K562 (cell line): Measurements from ENCODE around the gene TPBGL. TPM values are rescaled to one million over a fixed set of nuclear protein-coding genes. Genes with fewer than 3 reads are reported as not detected.
A peak's percentile ranks its signal among the peaks of the same experiment; 100 is the strongest.

ENCODE experiments used
- ATAC-seq: fragments of 200-7000 bp; cut with Tn5 transposase; 3 replicates; pipeline ENCODE4 v1.9.1; 2020; ENCODE audit warnings: moderate library complexity
- BruUV-seq: library from RNA; stranded (reverse); fragments of 400-500 nt; replicated peaks from 2 replicates; lab custom pipeline; 2021; lab: Mats Ljungman, UMichigan
- CTCF ChIA-PET: fragments of 300-600 bp; formaldehyde crosslinking; extraction: SDS; loops from one replicate; lab custom pipeline; 2021; ENCODE audit warnings: low intra/inter-chr PET ratio; lab: Yijun Ruan, JAX
- POLR2A ChIA-PET: fragments of 300-600, 350-650 bp; sonication (Branson Sonifier 250); formaldehyde crosslinking; extraction: SDS; loops from one replicate; lab custom pipeline; 2021; ENCODE audit warnings: antibody characterized with exemption, inconsistent platforms; lab: Yijun Ruan, JAX
- DNase-seq, 4 experiments: peaks; one replicate each; pipeline versions ENCODE4 v3.0.0 to v3.0.0-alpha.2; 2011 to 2018; ENCODE audit warnings: low spot score in 3 of 4, mixed read lengths in 3 of 4; ENCODE audit errors: extremely low read depth in 1 of 4
- FAIRE-seq: peaks from 2 replicates; lab custom pipeline; 2011; peaks lifted over from hg19 to GRCh38; lab: Jason Lieb, UNC
- H2AFZ ChIP-seq: 2 replicates; pipeline ENCODE4 v1.6.0; 2011; ENCODE audit warnings: low read depth, low read length, control low read depth, inconsistent platforms
- H3K27ac ChIP-seq: fragments of 200-600 bp; 3 replicates; pipeline ENCODE4 v1.8.0; 2011; ENCODE audit warnings: low read depth, mild to moderate bottlenecking, control low read depth, inconsistent platforms, low read length, moderate library complexity, mixed read lengths; ENCODE audit errors: extremely low read depth
- H3K27me3 ChIP-seq, 2 experiments: fragments of 300-600 bp in 1 of 2; 2 replicates in 1 of 2; 3 replicates in 1 of 2; pipeline versions ENCODE4 v1.6.0 to v1.8.0; 2011; ENCODE audit warnings: inconsistent platforms in 2 of 2, low read length in 2 of 2, mild to moderate bottlenecking in 1 of 2, mixed read lengths in 1 of 2, moderate library complexity in 1 of 2; ENCODE audit not compliant: control insufficient read depth in 2 of 2, insufficient read depth in 2 of 2
- H3K36me3 ChIP-seq: fragments of 300-600 bp; 3 replicates; pipeline ENCODE4 v1.8.0; 2011; ENCODE audit warnings: mild to moderate bottlenecking, low read length, inconsistent platforms; ENCODE audit not compliant: control insufficient read depth, insufficient read depth
- H3K4me1 ChIP-seq, 2 experiments: fragments of 200-600 bp in 1 of 2; replicated peaks in 1 of 2; 2 replicates in 1 of 2; 3 replicates in 1 of 2; pipeline versions ENCODE4 v1.5.1 to v1.8.0; 2011; ENCODE audit warnings: inconsistent platforms in 2 of 2, low read length in 2 of 2, mild to moderate bottlenecking in 1 of 2, mixed read lengths in 1 of 2, moderate library complexity in 1 of 2; ENCODE audit not compliant: control insufficient read depth in 2 of 2, insufficient read depth in 2 of 2
- H3K4me2 ChIP-seq: 2 replicates; pipeline ENCODE4 v1.6.1; 2011; ENCODE audit warnings: low read length, control low read depth, inconsistent platforms, mixed read lengths; ENCODE audit not compliant: insufficient read depth
- H3K4me3 ChIP-seq: fragments of 200-600 bp; sonication (generic), shearing (Covaris generic); 2 replicates; pipeline ENCODE4 v1.5.1; 2016; ENCODE audit warnings: control low read depth, inconsistent platforms
- H3K79me2 ChIP-seq: fragments of 200-600 bp; 3 replicates; pipeline ENCODE4 v1.8.0; 2011; ENCODE audit warnings: low read length, inconsistent platforms; ENCODE audit not compliant: control insufficient read depth, insufficient read depth
- H3K9ac ChIP-seq, 2 experiments: 2 replicates each; pipeline versions ENCODE4 v1.6.0 to v1.6.1; 2011; ENCODE audit warnings: low read depth in 2 of 2, low read length in 2 of 2, control low read depth in 1 of 2, inconsistent platforms in 1 of 2, mild to moderate bottlenecking in 1 of 2, mixed read lengths in 1 of 2; ENCODE audit not compliant: insufficient read depth in 1 of 2
- H3K9me1 ChIP-seq: one replicate; pipeline ENCODE4 v1.6.0; 2011; ENCODE audit warnings: inconsistent platforms, mild to moderate bottlenecking, low read length, moderate library complexity; ENCODE audit not compliant: control insufficient read depth, insufficient read depth
- H3K9me3 ChIP-seq: replicated peaks from 2 replicates; pipeline ENCODE4 v1.5.1; 2011; ENCODE audit warnings: low read depth, low read length, inconsistent platforms; ENCODE audit not compliant: control insufficient read depth, insufficient read depth
- H4K20me1 ChIP-seq: replicated peaks from 2 replicates; pipeline ENCODE4 v1.6.1; 2011; ENCODE audit warnings: low read length, inconsistent platforms, mixed read lengths; ENCODE audit not compliant: control insufficient read depth, insufficient read depth
- CBX5 ChIP-seq: IDR thresholded peaks from 2 replicates; pipeline ENCODE4 v1.6.1; 2014; ENCODE audit warnings: low read depth, borderline replicate concordance
- DIDO1 ChIP-seq: fragments of 450-650 bp; IDR thresholded peaks from 2 replicates; pipeline ENCODE4 v1.6.1; 2016; ENCODE audit warnings: low read depth, missing biosample characterization, missing genetic modification characterization
- FOXK1 ChIP-seq: sonication (generic); formaldehyde crosslinking; IDR thresholded peaks from 2 replicates; pipeline ENCODE4 v1.8.0; 2022; ENCODE audit warnings: missing genetic modification reagents, mild to moderate bottlenecking, borderline replicate concordance
- L3MBTL2 ChIP-seq: fragments of 450-650 bp; IDR thresholded peaks from 2 replicates; pipeline ENCODE4 v1.6.1; 2016; ENCODE audit warnings: mild to moderate bottlenecking, moderate library complexity
- MAFF ChIP-seq: IDR thresholded peaks from 2 replicates; pipeline ENCODE4 v1.6.1; 2012; ENCODE audit warnings: low read length, improper control_type of control experiment
- MEF2A ChIP-seq: IDR thresholded peaks from 2 replicates; pipeline ENCODE4 v1.6.1; 2011; ENCODE audit warnings: low read depth, mild to moderate bottlenecking, low read length, moderate library complexity; ENCODE audit not compliant: control insufficient read depth
- MTF1 ChIP-seq: fragments of 250-450 bp; sonication (Bioruptor Pico); IDR thresholded peaks from 2 replicates; pipeline ENCODE4 v1.9.0; 2021; ENCODE audit warnings: moderate library complexity, mild to moderate bottlenecking, inconsistent platforms, borderline replicate concordance
- NCOA6 ChIP-seq: fragments of 450-650 bp; IDR thresholded peaks from 2 replicates; pipeline ENCODE4 v1.6.1; 2017; ENCODE audit warnings: mild to moderate bottlenecking
- NFE2 ChIP-seq: IDR thresholded peaks from 2 replicates; pipeline ENCODE4 v1.6.1; 2014; ENCODE audit warnings: antibody characterized with exemption, low read depth
- POLR3G ChIP-seq: IDR thresholded peaks from 2 replicates; pipeline ENCODE4 v1.6.1; 2011; ENCODE audit not compliant: insufficient read length, insufficient replicate concordance; ENCODE audit errors: extremely low read depth
- RFX1 ChIP-seq: fragments of 450-650 bp; IDR thresholded peaks from 2 replicates; pipeline ENCODE4 v1.6.1; 2016; ENCODE audit warnings: mild to moderate bottlenecking, moderate library complexity
- RNF2 ChIP-seq: sonication (generic); IDR thresholded peaks from 2 replicates; pipeline ENCODE4 v1.6.1; 2016
- ZNF165 ChIP-seq: fragments of 250-450 bp; sonication (Bioruptor Pico); IDR thresholded peaks from 2 replicates; pipeline ENCODE4 v1.4.0; 2020; ENCODE audit warnings: borderline replicate concordance
- ZNF586 ChIP-seq: fragments of 450-650 bp; formaldehyde crosslinking; conservative IDR thresholded peaks from 2 replicates; pipeline ENCODE4 v1.4.0; 2020; ENCODE audit warnings: mild to moderate bottlenecking, moderate library complexity
- ZNF699 ChIP-seq: fragments of 250-450 bp; sonication (Bioruptor Pico); IDR thresholded peaks from 2 replicates; pipeline ENCODE4 v1.8.0; 2021; ENCODE audit warnings: mild to moderate bottlenecking, moderate library complexity; ENCODE audit not compliant: insufficient replicate concordance
- ZNF707 ChIP-seq: fragments of 250-450 bp; sonication (Bioruptor Pico); conservative IDR thresholded peaks from 2 replicates; pipeline ENCODE4 v1.8.0; 2022; ENCODE audit warnings: inconsistent platforms, mild to moderate bottlenecking, moderate library complexity
- WGBS: fragments of 100-300 bp; shearing (Covaris generic); methylation state at CpG from one replicate; pipeline ENCODE4 v1.1.6; 2016; ENCODE audit warnings: low coverage, mixed read lengths; ENCODE audit not compliant: insufficient coverage; ENCODE audit errors: missing lambda C conversion rate; 5-methylcytosine and 5-hydroxymethylcytosine counted together
- in situ Hi-C: fragments of 300-500 bp; cut with MboI; formaldehyde crosslinking; loops from 4 replicates; pipeline ENCODE4 v1.15.0; 2018; ENCODE audit warnings: inconsistent platforms, mixed read lengths
- intact Hi-C: fragments of 100-400 bp; cut with micrococcal nuclease; formaldehyde crosslinking; loops from 2 replicates; pipeline ENCODE4 v1.14.2; 2022
- polyA plus RNA-seq, 8 experiments: library from polyadenylated mRNA; depleted of rRNA in 4 of 8; stranded (reverse) in 5 of 8; unstranded in 3 of 8; fragments of >200 nt; fragmentation: Nextera tagmentation in 2 of 8; fragmentation: Illumina TruSeq in 1 of 8; extraction: Ambion mirVana in 2 of 8; extraction: Trizol in 1 of 8; gene quantifications; 2 replicates each; pipeline versions ENCODE4 v1.2.1 to v1.2.3, GENCODE V29; 2011 to 2014; ENCODE audit warnings: inconsistent platforms in 1 of 8, missing spikeins in 1 of 8
- total RNA-seq, 7 experiments: library from RNA; depleted of rRNA in 6 of 7; stranded (reverse); fragments of >200 nt in 6 of 7; fragmentation: Illumina TruSeq in 2 of 7; extraction: Trizol in 2 of 7; gene quantifications; 2 replicates each; pipeline versions ENCODE4 v1.2.1 to v1.2.3, GENCODE V29; 2011 to 2021; ENCODE audit warnings: low replicate concordance in 1 of 7
- TF ChIP-seq, protein P1 (sequence below), 3 experiments: IDR thresholded peaks in 2 of 3; conservative IDR thresholded peaks in 1 of 3; 2 replicates each; pipeline ENCODE4 v1.5.1; 2011 to 2012; ENCODE audit warnings: low read length in 3 of 3, mild to moderate bottlenecking in 3 of 3, control low read depth in 2 of 3, improper control_type of control experiment in 1 of 3, inconsistent platforms in 1 of 3, low read depth in 1 of 3, mixed read lengths in 1 of 3, moderate library complexity in 1 of 3; ENCODE audit not compliant: insufficient read depth in 2 of 3
- TF ChIP-seq, protein P2 (sequence below), 2 experiments: IDR thresholded peaks; 2 replicates each; pipeline ENCODE4 v1.6.1; 2011; ENCODE audit warnings: borderline replicate concordance in 1 of 2, control low read depth in 1 of 2, low read depth in 1 of 2, low read length in 1 of 2, mild to moderate bottlenecking in 1 of 2, mixed read lengths in 1 of 2, moderate library complexity in 1 of 2; ENCODE audit not compliant: insufficient read depth in 1 of 2, insufficient read length in 1 of 2, poor library complexity in 1 of 2, severe bottlenecking in 1 of 2; ENCODE audit errors: extremely low read depth in 1 of 2
- TF ChIP-seq, protein P3 (sequence below): sonication (generic); formaldehyde crosslinking; IDR thresholded peaks from 2 replicates; pipeline ENCODE4 v1.8.0; 2022; ENCODE audit warnings: missing genetic modification reagents, mild to moderate bottlenecking, moderate library complexity, borderline replicate concordance

The TPBGL gene
- total and polyA plus RNA-seq, 9 of the 15 experiments (the other 6 are each of a cell fraction or from before 2014, with no cell fraction given), result 0.04 to 0.11 (median 0.06) TPM; not detected in 6

DNA sequence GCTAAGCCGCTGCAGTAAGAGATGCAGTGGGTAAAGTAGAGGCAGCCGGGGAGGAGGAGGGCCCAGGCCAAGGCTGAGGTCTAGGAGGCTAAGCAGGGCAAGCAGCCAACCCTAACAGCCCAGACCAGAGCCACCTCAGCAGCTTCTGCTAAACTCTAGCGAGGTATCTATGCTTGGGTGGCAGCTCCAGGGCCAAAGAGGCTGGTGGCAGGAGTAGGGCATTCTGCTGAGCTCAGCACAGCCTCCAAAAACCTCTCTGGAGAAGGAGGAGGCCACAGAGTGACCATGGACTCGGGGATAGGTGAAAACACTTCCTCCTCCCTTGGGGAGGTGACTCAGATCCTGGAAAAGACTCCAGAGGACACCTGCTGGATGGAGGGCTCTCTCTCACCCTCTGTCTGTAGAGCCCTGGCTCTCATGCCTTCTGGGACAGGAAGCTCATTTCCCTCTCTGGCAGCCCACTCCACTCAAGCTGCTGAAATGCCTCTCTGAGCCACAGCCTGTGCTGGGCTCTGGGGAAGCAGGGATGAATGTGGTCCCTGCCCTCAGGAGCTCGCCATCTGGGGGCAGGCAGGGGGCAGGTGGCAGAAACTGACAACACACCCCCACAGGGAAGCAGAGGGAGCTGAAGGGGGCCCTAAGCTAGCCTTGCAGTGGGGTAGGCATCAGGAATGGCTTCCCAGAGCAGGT lies 16.5 kb upstream of the TPBGL start:
- H4K20me1 ChIP-seq, result no peaks in the 10 kb centered on the region; the same call in 1 of the 2 replicates
- no peak for TF ChIP-seq MTF1 (CRISPR knock-in tag)
- TF ChIP-seq POLR3G, result no peak
- TF ChIP-seq RNF2, result no peak
- TF ChIP-seq MEF2A, result no peak
- TF ChIP-seq ZNF165 (CRISPR knock-in tag), result no peak
- TF ChIP-seq, protein P1, sequence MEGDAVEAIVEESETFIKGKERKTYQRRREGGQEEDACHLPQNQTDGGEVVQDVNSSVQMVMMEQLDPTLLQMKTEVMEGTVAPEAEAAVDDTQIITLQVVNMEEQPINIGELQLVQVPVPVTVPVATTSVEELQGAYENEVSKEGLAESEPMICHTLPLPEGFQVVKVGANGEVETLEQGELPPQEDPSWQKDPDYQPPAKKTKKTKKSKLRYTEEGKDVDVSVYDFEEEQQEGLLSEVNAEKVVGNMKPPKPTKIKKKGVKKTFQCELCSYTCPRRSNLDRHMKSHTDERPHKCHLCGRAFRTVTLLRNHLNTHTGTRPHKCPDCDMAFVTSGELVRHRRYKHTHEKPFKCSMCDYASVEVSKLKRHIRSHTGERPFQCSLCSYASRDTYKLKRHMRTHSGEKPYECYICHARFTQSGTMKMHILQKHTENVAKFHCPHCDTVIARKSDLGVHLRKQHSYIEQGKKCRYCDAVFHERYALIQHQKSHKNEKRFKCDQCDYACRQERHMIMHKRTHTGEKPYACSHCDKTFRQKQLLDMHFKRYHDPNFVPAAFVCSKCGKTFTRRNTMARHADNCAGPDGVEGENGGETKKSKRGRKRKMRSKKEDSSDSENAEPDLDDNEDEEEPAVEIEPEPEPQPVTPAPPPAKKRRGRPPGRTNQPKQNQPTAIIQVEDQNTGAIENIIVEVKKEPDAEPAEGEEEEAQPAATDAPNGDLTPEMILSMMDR (IDR thresholded peaks at IDR 0.05 in 2 of 3, conservative IDR thresholded peaks at IDR 0.05 in 1 of 3; ENCODE audit: insufficient read depth in 2 of 3, low read depth in 1 of 3, low read length in 3 of 3), result peak; percentile 23 to 46 (median 32); a peak in 3 of 6 replicates
- TF ChIP-seq MAFF, result 0 out of 2 replicates have a peak, but pooled peaks have one; percentile 1
- no peak for TF ChIP-seq FOXK1 (CRISPR knock-in tag)
- no peak for TF ChIP-seq DIDO1
- no peak for TF ChIP-seq NCOA6
- no peak for TF ChIP-seq NFE2
- no peak for TF ChIP-seq CBX5
- no peak for TF ChIP-seq L3MBTL2
- TF ChIP-seq, protein P2, sequence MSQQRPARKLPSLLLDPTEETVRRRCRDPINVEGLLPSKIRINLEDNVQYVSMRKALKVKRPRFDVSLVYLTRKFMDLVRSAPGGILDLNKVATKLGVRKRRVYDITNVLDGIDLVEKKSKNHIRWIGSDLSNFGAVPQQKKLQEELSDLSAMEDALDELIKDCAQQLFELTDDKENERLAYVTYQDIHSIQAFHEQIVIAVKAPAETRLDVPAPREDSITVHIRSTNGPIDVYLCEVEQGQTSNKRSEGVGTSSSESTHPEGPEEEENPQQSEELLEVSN (IDR thresholded peaks at IDR 0.05; ENCODE audit: borderline replicate concordance in 1 of 2, extremely low read depth in 1 of 2, insufficient read depth in 1 of 2, insufficient read length in 1 of 2, low read depth in 1 of 2, low read length in 1 of 2, poor library complexity in 1 of 2, severe bottlenecking in 1 of 2), result no peak
- no peak for TF ChIP-seq ZNF699 (CRISPR knock-in tag)
- TF ChIP-seq ZNF707, result no peak
- TF ChIP-seq, protein P3, sequence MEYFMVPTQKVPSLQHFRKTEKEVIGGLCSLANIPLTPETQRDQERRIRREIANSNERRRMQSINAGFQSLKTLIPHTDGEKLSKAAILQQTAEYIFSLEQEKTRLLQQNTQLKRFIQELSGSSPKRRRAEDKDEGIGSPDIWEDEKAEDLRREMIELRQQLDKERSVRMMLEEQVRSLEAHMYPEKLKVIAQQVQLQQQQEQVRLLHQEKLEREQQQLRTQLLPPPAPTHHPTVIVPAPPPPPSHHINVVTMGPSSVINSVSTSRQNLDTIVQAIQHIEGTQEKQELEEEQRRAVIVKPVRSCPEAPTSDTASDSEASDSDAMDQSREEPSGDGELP, result 0 out of 2 replicates have a peak, but pooled peaks have one; percentile 13
- TF ChIP-seq RFX1, result no peak
- no peak for TF ChIP-seq ZNF586 (CRISPR knock-in tag)

More for the DNA sequence above, 16.5 kb upstream of the TPBGL start:
- FAIRE-seq (peak; percentile 65), DNase-seq (peak in 3 of 4 experiments; percentile 20 to 37 (median 29)), ATAC-seq (peak; percentile 90)
- Histone ChIP-seq H3K9me3 (no peaks in the 10 kb centered on the region), H3K27me3 (peaks cover 22 to 41% of the 10 kb centered on the region in 2 experiments), H3K36me3 (no peaks in the 10 kb centered on the region), H3K27ac (no peak overlapping the region), H3K9me1 (no peaks in the 10 kb centered on the region), H3K4me2 (no peak overlapping the region), H2AFZ (no peak overlapping the region), H3K79me2 (no peaks in the 10 kb centered on the region), H3K9ac (peak overlapping the region in 1 of 2 experiments; percentile 53; a peak in 1 of 4 replicates), H3K4me3 (no peak overlapping the region), H3K4me1 (no peaks in the 10 kb centered on the region)
- no TSS peak for BruUV-seq
- in situ Hi-C loops, result no loop called here
- POLR2A ChIA-PET, result interaction anchor here (0.5 to 2.3 kb wide), 7 partner anchors 10 to 202 kb away, joined by 3 to 6 read pairs (median 4); no protein-coding TSS in a partner anchor
- CTCF ChIA-PET, result interaction anchor here (0.6 kb wide), 1 partner anchor 10 kb away, joined by 3 read pairs; no protein-coding TSS in a partner anchor
- WGBS, result 0% methylated on average over 5 of the region's 5 CpGs
- intact Hi-C loops, result no loop called here
